MCF 10A (cell line): ENCODE results near the gene ACTG2. TPM values are rescaled to one million over a fixed set of nuclear protein-coding genes. Genes with fewer than 3 reads are reported as not detected.

Source experiments
- BruUV-seq: library from RNA; stranded (reverse); fragments of 400-500 nt; replicated peaks from 2 replicates; lab custom pipeline; 2021; lab: Mats Ljungman, UMichigan
- CTCF ChIA-PET: fragments of 300-600 bp; sonication (Branson Sonifier 250); formaldehyde crosslinking; extraction: SDS; loops from one replicate; lab custom pipeline; 2021; ENCODE audit warnings: antibody characterized with exemption, inconsistent platforms; lab: Yijun Ruan, JAX
- POLR2A ChIA-PET: fragments of 300-600, 350-650 bp; sonication (Branson Sonifier 250); formaldehyde crosslinking; extraction: SDS; loops from one replicate; lab custom pipeline; 2020; ENCODE audit warnings: antibody characterized with exemption, inconsistent platforms; lab: Yijun Ruan, JAX
- DNase-seq: peaks from one replicate; pipeline ENCODE4 v3.0.0-alpha.2; 2018; ENCODE audit not compliant: unreplicated experiment
- H3K27ac Mint-ChIP-seq: one replicate; pipeline ENCODE4 v1.8.0; 2022; ENCODE audit warnings: mild to moderate bottlenecking, low read depth, mixed read lengths; ENCODE audit not compliant: unreplicated experiment
- H3K27me3 Mint-ChIP-seq: one replicate; pipeline ENCODE4 v1.8.0; 2022; ENCODE audit warnings: mixed read lengths; ENCODE audit not compliant: insufficient read depth, unreplicated experiment
- H3K36me3 Mint-ChIP-seq: one replicate; pipeline ENCODE4 v1.8.0; 2022; ENCODE audit warnings: mild to moderate bottlenecking, moderate library complexity, mixed read lengths; ENCODE audit not compliant: insufficient read depth, unreplicated experiment
- H3K4me1 Mint-ChIP-seq: one replicate; pipeline ENCODE4 v1.8.0; 2022; ENCODE audit warnings: mixed read lengths; ENCODE audit not compliant: insufficient read depth, unreplicated experiment
- H3K4me3 Mint-ChIP-seq: one replicate; pipeline ENCODE4 v1.8.0; 2022; ENCODE audit warnings: mild to moderate bottlenecking, moderate library complexity, mixed read lengths; ENCODE audit not compliant: unreplicated experiment
- H3K9me3 Mint-ChIP-seq: one replicate; pipeline ENCODE4 v1.8.0; 2022; ENCODE audit warnings: mixed read lengths; ENCODE audit not compliant: unreplicated experiment
- CTCF ChIP-seq: fragments of 200-600 bp; IDR thresholded peaks from one replicate; pipeline ENCODE4 v1.8.0; 2022; ENCODE audit warnings: antibody characterized with exemption, mild to moderate bottlenecking; ENCODE audit not compliant: unreplicated experiment
- intact Hi-C: fragments of 100-400 bp; cut with micrococcal nuclease; formaldehyde crosslinking; loops from 2 replicates; pipeline ENCODE4 v1.14.1; 2022
- total RNA-seq: library from RNA; stranded (reverse); gene quantifications from 2 replicates; pipeline ENCODE4 v1.2.3, GENCODE V29; 2022

The ACTG2 gene
- total RNA-seq, 1 experiment from 2014 or later: not detected

GRCh38 chr2:73946215-73946614, 53.4 kb downstream of the ACTG2 start:
- DNase-seq: no peak
- intact Hi-C loops: no loop called here
- Mint-ChIP-seq H3K4me1 (peaks cover 7% of the 10 kb centered on the region), H3K9me3 (no peaks in the 10 kb centered on the region), H3K27me3 (no peaks in the 10 kb centered on the region), H3K36me3 (peaks cover 98% of the 10 kb centered on the region), H3K27ac (no peak overlapping the region), H3K4me3 (no peak overlapping the region)
- BruUV-seq: no TSS peak
- no peak for TF ChIP-seq CTCF
- ChIA-PET CTCF (interaction anchor here (1.5 kb wide), 1 partner anchor 10 kb away, joined by 4 read pairs; no protein-coding TSS in a partner anchor), POLR2A (interaction anchor here (1.6 kb wide), 1 partner anchor 24 kb away, joined by 6 read pairs; no protein-coding TSS in a partner anchor)

- POLR2A ChIA-PET: interaction anchor here (0.6 to 3.5 kb wide), 3 partner anchors 9 to 151 kb away, joined by 4 to 8 read pairs (median 6); no protein-coding TSS in a partner anchor
- TF ChIP-seq CTCF: no peak
- no peak overlapping the region for H3K4me3 Mint-ChIP-seq
- intact Hi-C loops: no loop called here
- CTCF ChIA-PET: interaction anchor here (1.5 kb wide), 1 partner anchor 9 kb away, joined by 4 read pairs; no protein-coding TSS in a partner anchor
- no peak overlapping the region for H3K27ac Mint-ChIP-seq
- DNase-seq: no peak
- no TSS peak for BruUV-seq
- no peaks in the 10 kb centered on the region for H3K9me3 Mint-ChIP-seq
- H3K4me1 Mint-ChIP-seq: peaks cover 12% of the 10 kb centered on the region
- H3K36me3 Mint-ChIP-seq: peaks cover 98% of the 10 kb centered on the region
- no peaks in the 10 kb centered on the region for H3K27me3 Mint-ChIP-seq
These were observed 53.9 kb downstream of the ACTG2 start for GRCh38 chr2:73946666-73947065.

GRCh38 chr2:73947412-73948018, 54.7 kb downstream of the ACTG2 start:
- intact Hi-C loops: no loop called here
- ChIA-PET CTCF (interaction anchor here (0.6 kb wide), 1 partner anchor 54 kb away, joined by 3 read pairs; no protein-coding TSS in a partner anchor), POLR2A (interaction anchor here (0.6 to 3.5 kb wide), 3 partner anchors 10 to 150 kb away, joined by 4 to 8 read pairs (median 6); no protein-coding TSS in a partner anchor)
- Mint-ChIP-seq H3K4me3 (no peak overlapping the region), H3K4me1 (peaks cover 19% of the 10 kb centered on the region), H3K9me3 (no peaks in the 10 kb centered on the region), H3K27ac (no peak overlapping the region), H3K27me3 (no peaks in the 10 kb centered on the region), H3K36me3 (peaks cover 98% of the 10 kb centered on the region)
- no peak for DNase-seq
- no TSS peak for BruUV-seq
- no peak for TF ChIP-seq CTCF

- peaks cover 93% of the 10 kb centered on the region for H3K36me3 Mint-ChIP-seq
These were observed 57.0 kb downstream of the ACTG2 start for GRCh38 chr2:73949802-73950201.

More at GRCh38 chr2:73949802-73950201, 57.0 kb downstream of the ACTG2 start:
- ChIA-PET CTCF (interaction anchor here (0.7 kb wide), 1 partner anchor 60 kb away, joined by 3 read pairs; no protein-coding TSS in a partner anchor), POLR2A (interaction anchor here (0.7 to 3.5 kb wide), 4 partner anchors 9 to 44 kb away, joined by 3 to 8 read pairs (median 4); no protein-coding TSS in a partner anchor)
- Mint-ChIP-seq H3K9me3 (no peaks in the 10 kb centered on the region), H3K27me3 (no peaks in the 10 kb centered on the region), H3K4me3 (no peak overlapping the region), H3K27ac (no peak overlapping the region), H3K4me1 (peaks cover 18% of the 10 kb centered on the region)
- intact Hi-C loops: no loop called here
- BruUV-seq: no TSS peak
- TF ChIP-seq CTCF: no peak
- DNase-seq: no peak
